GM12891 (cell line): ENCODE data around the gene ZSWIM5.

ENCODE experiments used
- PAX5 ChIP-seq: IDR thresholded peaks from 2 replicates; pipeline ENCODE4 v1.6.1; 2011; ENCODE audit warnings: low read length, moderate library complexity, mild to moderate bottlenecking; ENCODE audit not compliant: insufficient read depth, severe bottlenecking
- POLR2A ChIP-seq: IDR thresholded peaks from 2 replicates; pipeline ENCODE4 v1.6.1; 2011; ENCODE audit warnings: low read depth, low read length, control low read depth
- POLR2AphosphoS5 ChIP-seq: IDR thresholded peaks from 2 replicates; pipeline ENCODE4 v1.6.1; 2011; ENCODE audit warnings: low read depth, low read length, control low read depth
- SPI1 ChIP-seq: IDR thresholded peaks from 2 replicates; pipeline ENCODE4 v1.6.1; 2011; ENCODE audit warnings: low read depth, low read length, control low read depth

- no peak for TF ChIP-seq POLR2AphosphoS5
- TF ChIP-seq POLR2A: no peak
- TF ChIP-seq PAX5: no peak
- no peak for TF ChIP-seq SPI1
Observed at GRCh38 chr1:45122724-45123123, 83.7 kb downstream of the ZSWIM5 start.
